ENCODE measurements around the gene NRAP. TPM values are rescaled to one million over a fixed set of nuclear protein-coding genes. Genes with fewer than 3 reads are reported as not detected.

The NRAP gene
- total RNA-seq, 1 experiment from 2014 or later: not detected

DNA sequence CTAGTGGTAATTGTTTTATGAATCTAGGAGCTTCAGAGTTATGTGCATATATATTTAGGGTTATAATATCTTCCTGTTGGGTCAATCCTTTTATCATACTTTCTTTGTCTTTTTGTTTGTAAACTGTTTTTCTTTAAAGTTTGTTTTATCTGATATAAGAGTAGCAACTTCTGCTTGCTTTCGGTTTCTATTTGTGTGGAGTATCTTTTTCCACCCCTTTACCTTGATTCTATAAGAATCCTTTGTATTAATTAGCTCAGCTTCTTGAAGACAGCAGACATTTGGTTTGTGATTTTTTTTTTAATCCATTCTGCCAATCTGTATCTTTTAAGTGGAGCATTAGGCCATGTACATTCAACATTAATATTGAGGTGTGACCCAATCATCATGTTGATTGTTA lies 25.2 kb upstream of the NRAP start:
- no peaks in the 10 kb centered on the region for H3K4me1 ChIP-seq (replicated peaks; ENCODE audit: insufficient read depth)
- TF ChIP-seq CTCF (conservative IDR thresholded peaks at IDR 0.05) (no peak), EZH2 (IDR thresholded peaks at IDR 0.05; ENCODE audit: low read depth) (no peak)
- intact Hi-C loops (cut with micrococcal nuclease; ENCODE audit: unreplicated experiment): no loop called here
- H3K27ac ChIP-seq: no peak overlapping the region
- no peaks in the 10 kb centered on the region for H3K79me2 ChIP-seq (ENCODE audit: low read depth)
- H4K20me1 ChIP-seq (ENCODE audit: insufficient read depth): no peaks in the 10 kb centered on the region
- no peaks in the 10 kb centered on the region for H3K9me2 ChIP-seq (ENCODE audit: insufficient read depth)
- no peak overlapping the region for H3K4me2 ChIP-seq
- H3K36me3 ChIP-seq (ENCODE audit: low read depth): no peaks in the 10 kb centered on the region
- H2AFZ ChIP-seq: no peak overlapping the region
- ChIA-PET CTCF (no interaction called here), POLR2A (ENCODE audit: unreplicated experiment) (no interaction called here)
- H3K9me3 ChIP-seq (ENCODE audit: insufficient read depth, low read depth): no peaks in the 10 kb centered on the region
- DNase-seq: no peak
- H3F3A ChIP-seq (ENCODE audit: insufficient read depth, low read depth): no peaks in the 10 kb centered on the region
- no peak overlapping the region for H3K4me3 ChIP-seq
- no peaks in the 10 kb centered on the region for H3K27me3 ChIP-seq (ENCODE audit: insufficient read depth, low read depth)
- no TSS peak for BruUV-seq (replicated peaks)

- H2AFZ ChIP-seq: no peak overlapping the region
- no peak for TF ChIP-seq CTCF (conservative IDR thresholded peaks at IDR 0.05)
- no peak for TF ChIP-seq EZH2 (IDR thresholded peaks at IDR 0.05; ENCODE audit: low read depth)
- no peaks in the 10 kb centered on the region for H3K36me3 ChIP-seq (ENCODE audit: low read depth)
- no peaks in the 10 kb centered on the region for H3K27me3 ChIP-seq (ENCODE audit: insufficient read depth, low read depth)
- H3K4me2 ChIP-seq: no peak overlapping the region
- ChIA-PET CTCF (no interaction called here), POLR2A (ENCODE audit: unreplicated experiment) (no interaction called here)
- no peaks in the 10 kb centered on the region for H3K9me2 ChIP-seq (ENCODE audit: insufficient read depth)
- no TSS peak for BruUV-seq (replicated peaks)
- H3K9me3 ChIP-seq (ENCODE audit: insufficient read depth, low read depth): no peaks in the 10 kb centered on the region
- no peaks in the 10 kb centered on the region for H4K20me1 ChIP-seq (ENCODE audit: insufficient read depth)
- no peak overlapping the region for H3K27ac ChIP-seq
- H3F3A ChIP-seq (ENCODE audit: insufficient read depth, low read depth): no peaks in the 10 kb centered on the region
- H3K79me2 ChIP-seq (ENCODE audit: low read depth): no peaks in the 10 kb centered on the region
- H3K4me3 ChIP-seq: no peak overlapping the region
- no peaks in the 10 kb centered on the region for H3K4me1 ChIP-seq (replicated peaks; ENCODE audit: insufficient read depth)
- DNase-seq: no peak
- intact Hi-C loops (cut with micrococcal nuclease; ENCODE audit: unreplicated experiment): no loop called here
These were observed 23.2 kb upstream of the NRAP start for GRCh38 chr10:113687037-113687436.

GRCh38 chr10:113686028-113686427 lies 22.2 kb upstream of the NRAP start:
- TF ChIP-seq CTCF (conservative IDR thresholded peaks at IDR 0.05): no peak
- no peak for TF ChIP-seq EZH2 (IDR thresholded peaks at IDR 0.05; ENCODE audit: low read depth)
- ChIA-PET POLR2A (ENCODE audit: unreplicated experiment) (no interaction called here), CTCF (no interaction called here)
- H3F3A ChIP-seq (ENCODE audit: insufficient read depth, low read depth): no peaks in the 10 kb centered on the region
- no peaks in the 10 kb centered on the region for H3K36me3 ChIP-seq (ENCODE audit: low read depth)
- H3K79me2 ChIP-seq (ENCODE audit: low read depth): peaks cover 4% of the 10 kb centered on the region; the same call in 1 of the 2 replicates
- no peak overlapping the region for H3K4me2 ChIP-seq
- H4K20me1 ChIP-seq (ENCODE audit: insufficient read depth): no peaks in the 10 kb centered on the region
- no peaks in the 10 kb centered on the region for H3K27me3 ChIP-seq (ENCODE audit: insufficient read depth, low read depth)
- no peak for DNase-seq
- H3K4me1 ChIP-seq (replicated peaks; ENCODE audit: insufficient read depth): peaks cover 3% of the 10 kb centered on the region; the same call in 1 of the 2 replicates
- no TSS peak for BruUV-seq (replicated peaks)
- no peaks in the 10 kb centered on the region for H3K9me3 ChIP-seq (ENCODE audit: insufficient read depth, low read depth)
- no peaks in the 10 kb centered on the region for H3K9me2 ChIP-seq (ENCODE audit: insufficient read depth)
- no peak overlapping the region for H3K27ac ChIP-seq
- intact Hi-C loops (cut with micrococcal nuclease; ENCODE audit: unreplicated experiment): no loop called here
- no peak overlapping the region for H3K4me3 ChIP-seq
- no peak overlapping the region for H2AFZ ChIP-seq
